K562 (cell line): ENCODE results near the gene MAP3K7CL.

ENCODE experiments used
- NFYB ChIP-seq: IDR thresholded peaks from 2 replicates; pipeline ENCODE4 v1.6.1; 2011; ENCODE audit warnings: mild to moderate bottlenecking, moderate library complexity; ENCODE audit not compliant: insufficient read length; ENCODE audit errors: extremely low read depth
- PHF20 ChIP-seq: fragments of 450-650 bp; IDR thresholded peaks from 2 replicates; pipeline ENCODE4 v1.6.1; 2018; ENCODE audit not compliant: partially characterized antibody
- PKNOX1 ChIP-seq: fragments of 450-650 bp; IDR thresholded peaks from 2 replicates; pipeline ENCODE4 v1.6.1; 2016
- WHSC1 ChIP-seq: IDR thresholded peaks from one replicate; pipeline ENCODE4 v1.6.1; 2012; ENCODE audit warnings: low read length, control low read depth, inconsistent platforms
- TF ChIP-seq, protein P1 (sequence below), 3 experiments: IDR thresholded peaks in 2 of 3; conservative IDR thresholded peaks in 1 of 3; 2 replicates each; pipeline ENCODE4 v1.5.1; 2011 to 2012; ENCODE audit warnings: low read length in 3 of 3, mild to moderate bottlenecking in 3 of 3, control low read depth in 2 of 3, improper control_type of control experiment in 1 of 3, inconsistent platforms in 1 of 3, low read depth in 1 of 3, mixed read lengths in 1 of 3, moderate library complexity in 1 of 3; ENCODE audit not compliant: insufficient read depth in 2 of 3

DNA sequence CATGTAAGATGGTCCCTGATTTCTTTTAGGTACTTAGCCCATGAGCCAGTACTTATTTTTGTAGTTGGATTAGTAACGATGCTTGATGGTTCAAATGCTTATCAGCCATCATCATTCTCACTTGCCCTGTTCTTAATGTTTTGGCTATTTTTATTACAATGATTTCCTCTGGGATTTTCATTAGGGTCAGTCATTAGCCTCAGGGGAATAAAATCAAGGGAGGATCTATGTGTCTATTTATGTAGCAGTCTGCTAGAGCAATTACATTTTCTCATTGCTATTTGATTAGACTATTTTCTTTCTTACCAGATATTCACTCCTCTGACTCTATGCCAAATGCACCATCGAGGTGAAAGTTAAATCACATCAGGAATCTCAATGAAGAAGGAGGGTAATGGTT, 46.1 kb upstream of the MAP3K7CL start:
- TF ChIP-seq, protein P1, sequence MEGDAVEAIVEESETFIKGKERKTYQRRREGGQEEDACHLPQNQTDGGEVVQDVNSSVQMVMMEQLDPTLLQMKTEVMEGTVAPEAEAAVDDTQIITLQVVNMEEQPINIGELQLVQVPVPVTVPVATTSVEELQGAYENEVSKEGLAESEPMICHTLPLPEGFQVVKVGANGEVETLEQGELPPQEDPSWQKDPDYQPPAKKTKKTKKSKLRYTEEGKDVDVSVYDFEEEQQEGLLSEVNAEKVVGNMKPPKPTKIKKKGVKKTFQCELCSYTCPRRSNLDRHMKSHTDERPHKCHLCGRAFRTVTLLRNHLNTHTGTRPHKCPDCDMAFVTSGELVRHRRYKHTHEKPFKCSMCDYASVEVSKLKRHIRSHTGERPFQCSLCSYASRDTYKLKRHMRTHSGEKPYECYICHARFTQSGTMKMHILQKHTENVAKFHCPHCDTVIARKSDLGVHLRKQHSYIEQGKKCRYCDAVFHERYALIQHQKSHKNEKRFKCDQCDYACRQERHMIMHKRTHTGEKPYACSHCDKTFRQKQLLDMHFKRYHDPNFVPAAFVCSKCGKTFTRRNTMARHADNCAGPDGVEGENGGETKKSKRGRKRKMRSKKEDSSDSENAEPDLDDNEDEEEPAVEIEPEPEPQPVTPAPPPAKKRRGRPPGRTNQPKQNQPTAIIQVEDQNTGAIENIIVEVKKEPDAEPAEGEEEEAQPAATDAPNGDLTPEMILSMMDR (IDR thresholded peaks at IDR 0.05 in 2 of 3, conservative IDR thresholded peaks at IDR 0.05 in 1 of 3; ENCODE audit: insufficient read depth in 2 of 3, low read depth in 1 of 3, low read length in 3 of 3): no peak
- TF ChIP-seq NFYB: no peak
- TF ChIP-seq PKNOX1: no peak
- TF ChIP-seq PHF20: no peak
- no peak for TF ChIP-seq WHSC1
